Neural crest cell (in vitro differentiated cells): ENCODE data around the gene FAM171A1. TPM values are rescaled to one million over a fixed set of nuclear protein-coding genes. Genes with fewer than 3 reads are reported as not detected.
"Not testable (repeated sequence)": the region's sequence is repeated elsewhere in the genome, so short reads cannot be mapped to it uniquely, and the experiment has no call there.

Experiments used
- DNase-seq: peaks from one replicate; pipeline ENCODE4 v3.0.0; 2021; ENCODE audit warnings: low read depth, mixed read lengths, low spot score
- H3K27ac Mint-ChIP-seq: one replicate; pipeline ENCODE4 v1.8.0; 2021; ENCODE audit warnings: mild to moderate bottlenecking, mixed read lengths; ENCODE audit not compliant: unreplicated experiment
- H3K27me3 Mint-ChIP-seq: 2 replicates; pipeline ENCODE4 v1.8.0; 2021; ENCODE audit warnings: low read depth, mild to moderate bottlenecking, mixed read lengths
- H3K36me3 Mint-ChIP-seq: 2 replicates; pipeline ENCODE4 v1.8.0; 2021; ENCODE audit warnings: low read depth, mild to moderate bottlenecking, mixed read lengths
- H3K4me1 Mint-ChIP-seq: 2 replicates; pipeline ENCODE4 v1.8.0; 2021; ENCODE audit warnings: mixed read lengths
- H3K4me3 Mint-ChIP-seq: one replicate; pipeline ENCODE4 v1.8.0; 2021; ENCODE audit warnings: mild to moderate bottlenecking, mixed read lengths
- H3K9me3 Mint-ChIP-seq: 2 replicates; pipeline ENCODE4 v1.8.0; 2021; ENCODE audit warnings: mixed read lengths
- CTCF ChIP-seq: fragments of 200-600 bp; sonication (generic); conservative IDR thresholded peaks from 2 replicates; pipeline ENCODE4 v1.5.0; 2021; ENCODE audit warnings: antibody characterized with exemption, mild to moderate bottlenecking
- total RNA-seq: library from RNA; stranded (reverse); gene quantifications from 2 replicates; pipeline ENCODE4 v1.2.1, GENCODE V29; 2021

Gene FAM171A1
- total RNA-seq, 1 donor from 2014 or later, result 64.2 TPM

DNA sequence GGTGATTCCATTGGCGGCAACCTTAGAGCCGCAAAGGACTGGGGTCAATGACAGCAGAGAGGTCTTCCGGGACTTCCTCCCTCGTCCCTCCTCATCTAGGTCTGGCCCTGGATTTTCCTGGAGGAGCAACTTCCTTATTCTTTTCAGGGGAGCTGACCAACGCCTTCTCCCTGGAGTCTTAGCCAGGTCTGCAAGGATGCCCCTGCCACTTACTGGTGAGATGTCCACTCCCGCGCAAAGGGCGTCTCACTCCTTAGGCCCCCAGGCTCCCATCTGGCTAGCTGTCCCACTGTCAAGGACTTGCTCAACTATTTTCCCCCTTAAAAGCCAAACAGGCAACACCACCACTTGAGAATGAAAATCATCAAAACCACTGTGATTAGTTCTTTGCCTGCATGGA is 160.6 kb downstream of the FAM171A1 start:
- Mint-ChIP-seq H3K27me3 (no peaks in the 10 kb centered on the region), H3K27ac (no peak overlapping the region), H3K4me3 (no peak overlapping the region), H3K36me3 (peaks cover 26% of the 10 kb centered on the region), H3K9me3 (no peaks in the 10 kb centered on the region), H3K4me1 (peaks cover 5% of the 10 kb centered on the region)
- no peak for DNase-seq
- no peak for TF ChIP-seq CTCF

DNA sequence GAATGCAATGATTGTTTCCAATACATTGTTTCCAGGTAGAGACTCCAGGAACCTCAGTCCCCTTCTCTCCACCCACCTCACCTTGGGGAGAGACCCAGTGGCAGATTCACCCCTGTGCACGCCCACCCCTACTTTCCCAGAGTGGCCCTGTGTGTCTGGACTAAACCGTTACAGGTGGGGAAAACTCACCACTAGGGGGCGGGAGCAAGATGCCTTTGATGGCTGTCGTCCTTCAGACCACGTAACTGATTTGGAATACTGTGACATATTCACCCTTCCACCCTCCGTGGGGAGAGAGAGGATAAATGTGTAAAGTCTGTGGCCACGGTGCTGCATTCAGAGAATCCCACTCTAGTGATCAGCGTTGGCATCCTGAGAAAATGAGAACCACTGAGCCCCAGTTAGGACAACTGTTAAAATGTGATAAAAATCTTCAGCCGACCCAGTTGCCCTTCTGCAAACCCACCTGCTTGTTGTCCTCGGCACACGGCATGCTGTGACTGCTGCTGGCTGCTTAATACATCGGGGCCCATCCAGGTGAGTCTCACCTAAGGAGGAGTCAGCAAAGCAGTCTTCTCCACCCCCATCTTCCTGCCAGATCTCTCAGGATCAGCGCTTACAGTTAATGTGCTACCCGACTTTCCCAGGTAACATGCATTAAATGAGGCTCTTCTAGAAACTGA is 161.1 kb downstream of the FAM171A1 start:
- no peak overlapping the region for H3K4me3 Mint-ChIP-seq
- no peaks in the 10 kb centered on the region for H3K9me3 Mint-ChIP-seq
- peak; percentile 85 for TF ChIP-seq CTCF
- peak; percentile 82 for DNase-seq
- H3K4me1 Mint-ChIP-seq, result peaks cover 5% of the 10 kb centered on the region
- H3K27ac Mint-ChIP-seq, result no peak overlapping the region
- no peaks in the 10 kb centered on the region for H3K27me3 Mint-ChIP-seq
- H3K36me3 Mint-ChIP-seq, result peaks cover 27% of the 10 kb centered on the region

DNA sequence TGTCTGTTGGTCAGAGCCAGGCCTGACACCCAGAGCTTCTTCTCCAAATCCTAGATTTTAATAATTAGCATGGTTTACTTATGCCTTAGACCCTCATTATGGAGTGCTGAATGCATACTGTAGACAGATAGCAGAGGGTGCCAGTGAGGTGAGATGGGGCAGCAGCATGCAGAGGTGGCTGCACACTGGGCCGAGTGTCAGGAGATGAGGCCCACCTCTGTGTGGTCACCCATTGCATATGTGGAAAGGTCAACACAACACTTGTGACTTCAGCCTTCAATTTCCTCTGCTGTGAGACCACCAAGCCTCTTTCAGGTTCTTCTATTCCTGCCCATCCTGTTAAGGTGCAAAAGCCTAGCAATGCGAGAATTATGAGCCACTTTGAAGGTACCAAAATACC is 162.9 kb downstream of the FAM171A1 start:
- H3K9me3 Mint-ChIP-seq, result no peaks in the 10 kb centered on the region

DNA sequence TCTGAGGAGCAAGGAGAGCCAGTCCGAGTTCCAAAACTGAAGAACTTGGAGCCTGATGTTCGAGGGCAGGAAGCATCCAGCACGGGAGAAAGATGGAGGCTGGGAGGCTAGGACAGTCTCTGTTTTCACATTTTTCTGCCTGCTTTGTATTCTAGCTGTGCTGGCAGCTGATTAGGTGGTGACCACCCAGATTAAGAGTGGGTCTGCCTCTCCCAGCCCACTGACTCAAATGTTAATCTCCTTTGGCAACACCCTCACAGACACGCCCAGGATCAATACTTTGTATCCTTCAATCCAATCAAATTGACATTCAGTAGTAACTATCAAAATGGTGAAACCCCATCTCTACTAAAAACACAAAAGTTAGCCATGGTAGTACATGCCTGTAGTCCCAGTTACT is 163.7 kb downstream of the FAM171A1 start:
- not testable (repeated sequence) for H3K9me3 Mint-ChIP-seq, H3K4me3 Mint-ChIP-seq, DNase-seq

More for the DNA sequence above, 162.9 kb downstream of the FAM171A1 start:
- TF ChIP-seq CTCF, result no peak
- Mint-ChIP-seq H3K4me1 (peaks cover 5% of the 10 kb centered on the region), H3K27ac (no peak overlapping the region), H3K27me3 (no peaks in the 10 kb centered on the region), H3K4me3 (no peak overlapping the region), H3K36me3 (peaks cover 24% of the 10 kb centered on the region)
- DNase-seq, result no peak

GRCh38 chr10:15202639-15203038 is 168.4 kb downstream of the FAM171A1 start:
- no peak for TF ChIP-seq CTCF
- Mint-ChIP-seq H3K27me3 (no peaks in the 10 kb centered on the region), H3K9me3 (no peaks in the 10 kb centered on the region), H3K4me3 (no peak overlapping the region), H3K27ac (peak overlapping the region; percentile 27), H3K4me1 (no peaks in the 10 kb centered on the region), H3K36me3 (peaks cover 9% of the 10 kb centered on the region)
- DNase-seq, result no peak

More for the DNA sequence above, 163.7 kb downstream of the FAM171A1 start:
- H3K27ac Mint-ChIP-seq, H3K27me3 Mint-ChIP-seq, H3K4me1 Mint-ChIP-seq: not testable (repeated sequence)
- H3K36me3 Mint-ChIP-seq, result peaks cover 17% of the 10 kb centered on the region

DNA sequence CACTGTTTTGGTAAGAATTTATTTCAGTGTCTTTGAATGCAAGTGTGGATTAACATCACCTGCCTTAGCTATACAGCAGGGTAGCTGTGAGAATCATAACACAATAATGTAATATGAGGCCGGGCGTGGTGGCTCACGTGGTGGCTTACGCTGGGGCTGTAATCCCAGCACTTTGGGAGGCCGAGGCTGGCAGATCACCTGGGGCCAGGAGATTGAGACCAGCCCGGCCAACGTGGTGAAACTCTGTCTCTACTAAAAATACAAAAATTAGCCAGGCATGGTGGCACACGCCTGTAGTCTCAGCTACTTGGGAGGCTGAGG is 168.8 kb downstream of the FAM171A1 start:
- H3K9me3 Mint-ChIP-seq, H3K27me3 Mint-ChIP-seq, H3K4me1 Mint-ChIP-seq, H3K4me3 Mint-ChIP-seq, DNase-seq, H3K36me3 Mint-ChIP-seq: not testable (repeated sequence)
- H3K27ac Mint-ChIP-seq, result peak overlapping the region; percentile 27
